ENCODE results near the gene KRTAP9-2. TPM values are rescaled to one million over a fixed set of nuclear protein-coding genes. Genes with fewer than 3 reads are reported as not detected.
"Not testable (repeated sequence)": the region's sequence is repeated elsewhere in the genome, so short reads cannot be mapped to it uniquely, and the experiment has no call there.

Gene KRTAP9-2
- total and polyA plus RNA-seq, 10 donors, result not detected

- TF ChIP-seq POLR2AphosphoS5 (IDR thresholded peaks at IDR 0.05) (no peak), POLR2A (IDR thresholded peaks at IDR 0.05) (no peak), CTCF (IDR thresholded peaks at IDR 0.05 in 8 of 11, conservative IDR thresholded peaks at IDR 0.05 in 3 of 11) (no peak)
- DNase-seq, result no peak
- WGBS, 5 donors, result 82 to 95% (median 89%) methylated on average over 1 of the region's 1 CpG
- Histone ChIP-seq H3K9me3 (no peaks in the 10 kb centered on the region), H3K36me3 (no peaks in the 10 kb centered on the region), H3K4me3 (no peak overlapping the region), H3K27me3 (replicated peaks in 1 of 7) (no peaks in the 10 kb centered on the region), H3K27ac (no peak overlapping the region), H3K4me1 (peaks cover 6 to 32% (median 20%) of the 10 kb centered on the region in 6 donors)
- intact Hi-C loops (cut with DNase I; ENCODE audit: low total_unique reads), result no loop called here
Observed at GRCh38 chr17:41178843-41179616, 47.4 kb upstream of the KRTAP9-2 start.

- Histone ChIP-seq H3K27ac (no peak within 1 kb of the TSS), H3K27me3 (replicated peaks in 1 of 7) (peaks cover 0 to 8% (median 0%) of the 10 kb centered on the region in 7 donors), H3K36me3 (no peaks in the 10 kb centered on the region), H3K9me3 (no peaks in the 10 kb centered on the region), H3K4me1 (no peaks in the 10 kb centered on the region), H3K4me3 (no peak within 1 kb of the TSS)
- WGBS, 5 donors, result 60 to 75% (median 72%) methylated on average over 8 to 9 of the region's 9 CpGs
- no peak for TF ChIP-seq POLR2AphosphoS5 (IDR thresholded peaks at IDR 0.05)
- TF ChIP-seq POLR2A (IDR thresholded peaks at IDR 0.05), result no peak
- no peak for TF ChIP-seq CTCF (IDR thresholded peaks at IDR 0.05 in 8 of 11, conservative IDR thresholded peaks at IDR 0.05 in 3 of 11)
- intact Hi-C loops (cut with DNase I; ENCODE audit: low total_unique reads), result no loop called here
- DNase-seq, result peak; percentile 70
Observed at GRCh38 chr17:41184480-41184961, 41.9 kb upstream of the KRTAP9-2 start, which contains the start of gene KRTAP4-1. Gene KRTAP4-1, minus strand, starts transcription at chr17:41184911. Its CDS starts 57 bp downstream, at chr17:41184854.

DNA sequence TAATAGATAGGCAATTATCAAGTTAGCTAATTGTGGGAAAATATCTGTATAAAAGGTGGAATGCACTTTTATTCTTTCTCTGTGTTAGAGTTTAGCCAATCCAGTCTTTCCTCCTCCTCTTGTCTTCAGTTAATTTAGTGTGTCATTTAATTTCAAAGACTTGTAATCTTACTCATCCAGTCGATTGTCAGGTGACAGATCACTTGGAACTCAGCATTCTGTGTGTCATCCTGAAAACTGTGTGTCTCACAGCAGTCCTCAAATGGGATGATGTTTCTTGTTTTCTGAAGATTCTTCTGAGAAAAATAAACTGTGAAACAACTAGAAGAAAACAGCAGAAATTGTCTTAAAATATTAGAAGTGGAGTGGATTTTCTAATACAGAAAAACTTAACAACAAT lies 41.4 kb upstream of the KRTAP9-2 start:
- no peak for DNase-seq
- no peak for TF ChIP-seq CTCF (IDR thresholded peaks at IDR 0.05 in 8 of 11, conservative IDR thresholded peaks at IDR 0.05 in 3 of 11)
- no peak for TF ChIP-seq POLR2A (IDR thresholded peaks at IDR 0.05)
- no peak for TF ChIP-seq POLR2AphosphoS5 (IDR thresholded peaks at IDR 0.05)
- H3K4me3 ChIP-seq, result no peak overlapping the region
- no peak overlapping the region for H3K27ac ChIP-seq
- H3K36me3 ChIP-seq, result no peaks in the 10 kb centered on the region
- no peaks in the 10 kb centered on the region for H3K4me1 ChIP-seq
- intact Hi-C loops (cut with DNase I; ENCODE audit: low total_unique reads), result no loop called here
- 47 to 69% (median 52%) methylated on average over 1 of the region's 1 CpG for WGBS, 5 donors
- peaks cover 0 to 12% (median 0%) of the 10 kb centered on the region in 7 donors for H3K27me3 ChIP-seq (replicated peaks in 1 of 7)
- H3K9me3 ChIP-seq, result no peaks in the 10 kb centered on the region

DNA sequence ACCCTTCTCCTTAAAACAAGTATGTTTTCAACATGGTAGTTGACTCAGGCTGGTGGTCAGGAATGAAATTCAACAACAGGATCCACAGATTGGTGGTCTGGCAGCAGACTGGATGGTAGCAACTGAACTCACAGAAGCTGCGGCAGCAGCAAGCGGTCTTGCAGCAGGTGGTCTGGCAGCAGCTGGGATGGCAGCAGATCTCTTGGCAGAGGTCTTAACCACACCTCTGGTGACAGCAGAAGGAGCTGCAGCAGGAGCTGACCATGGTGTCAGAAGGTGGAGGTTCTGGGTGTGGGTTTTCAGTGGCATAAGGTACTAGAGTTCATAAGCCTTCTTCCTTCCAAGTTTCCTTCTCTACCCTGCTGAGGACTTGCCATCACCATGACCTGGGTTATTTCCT lies 39.6 kb upstream of the KRTAP9-2 start:
- Histone ChIP-seq H3K9me3 (no peaks in the 10 kb centered on the region), H3K4me1 (no peaks in the 10 kb centered on the region), H3K4me3 (no peak overlapping the region), H3K27me3 (replicated peaks in 1 of 7) (peaks cover 0 to 17% (median 0%) of the 10 kb centered on the region in 7 donors), H3K36me3 (no peaks in the 10 kb centered on the region), H3K27ac (no peak overlapping the region)
- 81 to 100% (median 95%) methylated on average over 2 of the region's 2 CpGs for WGBS, 5 donors
- intact Hi-C loops (cut with DNase I; ENCODE audit: low total_unique reads), result no loop called here
- TF ChIP-seq POLR2A (IDR thresholded peaks at IDR 0.05), result no peak
- TF ChIP-seq POLR2AphosphoS5 (IDR thresholded peaks at IDR 0.05), result no peak
- no peak for TF ChIP-seq CTCF (IDR thresholded peaks at IDR 0.05 in 8 of 11, conservative IDR thresholded peaks at IDR 0.05 in 3 of 11)
- no peak for DNase-seq

- H3K36me3 ChIP-seq; H3K4me3 ChIP-seq; H3K27ac ChIP-seq; intact Hi-C loops (cut with DNase I; ENCODE audit: low total_unique reads); H3K9me3 ChIP-seq; H3K4me1 ChIP-seq; DNase-seq: not testable (repeated sequence)
- H3K27me3 ChIP-seq (replicated peaks in 1 of 7), result peaks cover 0 to 17% (median 0%) of the 10 kb centered on the region in 7 donors
- 79 to 92% (median 86%) methylated on average over 1 of the region's 1 CpG for WGBS, 5 donors
Observed at GRCh38 chr17:41189837-41190318, 36.6 kb upstream of the KRTAP9-2 start, which contains the start of gene KRTAP9-1. Gene KRTAP9-1, plus strand, starts transcription at chr17:41189887. Its CDS starts 0 bp downstream, at chr17:41189887.
